BJ (cell line): ENCODE data around the gene NXF1. TPM values are rescaled to one million over a fixed set of nuclear protein-coding genes. Genes with fewer than 3 reads are reported as not detected.

ENCODE experiments used
- CTCF ChIA-PET: fragments of 350-600 bp; formaldehyde crosslinking; extraction: SDS; loops from one replicate; lab custom pipeline; 2021; ENCODE audit warnings: antibody characterized with exemption, inconsistent platforms; lab: Yijun Ruan, JAX
- POLR2A ChIA-PET: fragments of 300-600 bp; sonication (Branson Sonifier 250); formaldehyde crosslinking; extraction: SDS; loops from one replicate; lab custom pipeline; 2021; ENCODE audit warnings: antibody characterized with exemption; lab: Charles Lee
- DNase-seq: peaks from one replicate; pipeline ENCODE4 v3.0.0-alpha.2; 2011; ENCODE audit warnings: low read depth
- H3K27me3 ChIP-seq: 2 replicates; pipeline ENCODE4 v1.6.0; 2011; ENCODE audit warnings: low read length; ENCODE audit not compliant: control insufficient read depth, insufficient read depth
- H3K36me3 ChIP-seq: 2 replicates; pipeline ENCODE4 v1.5.1; 2011; ENCODE audit warnings: low read length; ENCODE audit not compliant: control insufficient read depth, insufficient read depth
- H3K4me3 ChIP-seq: 2 replicates; pipeline ENCODE4 v1.5.1; 2011; ENCODE audit warnings: low read depth, mild to moderate bottlenecking, control low read depth, low read length
- polyA plus RNA-seq: library from polyadenylated mRNA; depleted of rRNA; stranded (reverse); fragments of >200 nt; gene quantifications from 2 replicates; pipeline ENCODE4 v1.2.3, GENCODE V29; 2011
- TF ChIP-seq, protein P1 (sequence below): IDR thresholded peaks from 2 replicates; pipeline ENCODE4 v1.5.1; 2011; ENCODE audit warnings: low read depth, mild to moderate bottlenecking, control low read depth, inconsistent platforms, low read length, moderate library complexity; ENCODE audit not compliant: insufficient read depth

Gene NXF1
- polyA plus RNA-seq, 1 experiment = 51.0 TPM

DNA sequence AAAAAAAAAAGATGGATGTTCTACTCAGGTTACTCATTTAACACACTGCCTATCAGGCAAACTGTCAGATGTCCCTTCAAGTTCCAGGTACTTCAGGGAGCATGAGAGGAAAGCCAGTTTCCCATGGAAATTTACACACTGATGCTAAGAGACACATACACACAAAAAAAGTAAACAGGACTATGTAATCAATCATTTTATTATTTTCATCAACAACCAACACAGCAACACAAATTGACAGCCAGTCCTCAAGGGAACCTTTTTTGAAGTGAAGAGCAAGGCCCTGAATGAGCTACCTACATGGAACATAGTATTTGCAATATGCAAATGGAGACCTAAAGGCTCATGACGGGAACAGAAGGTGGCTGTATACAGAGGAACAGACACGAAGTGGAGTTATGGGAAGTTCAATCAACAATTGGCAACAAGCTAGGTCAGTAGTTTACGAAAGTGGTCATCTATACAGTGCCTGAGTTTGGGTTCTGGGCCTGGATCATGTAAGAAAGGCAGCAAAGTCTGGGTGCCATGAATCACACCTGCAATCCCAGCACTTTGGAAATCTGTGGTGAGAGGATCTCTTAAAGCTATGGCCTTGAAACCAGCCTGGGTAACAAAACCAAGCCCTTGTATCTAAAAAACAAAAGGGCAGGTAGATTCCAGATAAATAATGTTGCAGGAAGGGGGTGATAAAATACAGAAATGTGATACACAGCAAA lies 46.7 kb upstream of the NXF1 start:
- TF ChIP-seq, protein P1, sequence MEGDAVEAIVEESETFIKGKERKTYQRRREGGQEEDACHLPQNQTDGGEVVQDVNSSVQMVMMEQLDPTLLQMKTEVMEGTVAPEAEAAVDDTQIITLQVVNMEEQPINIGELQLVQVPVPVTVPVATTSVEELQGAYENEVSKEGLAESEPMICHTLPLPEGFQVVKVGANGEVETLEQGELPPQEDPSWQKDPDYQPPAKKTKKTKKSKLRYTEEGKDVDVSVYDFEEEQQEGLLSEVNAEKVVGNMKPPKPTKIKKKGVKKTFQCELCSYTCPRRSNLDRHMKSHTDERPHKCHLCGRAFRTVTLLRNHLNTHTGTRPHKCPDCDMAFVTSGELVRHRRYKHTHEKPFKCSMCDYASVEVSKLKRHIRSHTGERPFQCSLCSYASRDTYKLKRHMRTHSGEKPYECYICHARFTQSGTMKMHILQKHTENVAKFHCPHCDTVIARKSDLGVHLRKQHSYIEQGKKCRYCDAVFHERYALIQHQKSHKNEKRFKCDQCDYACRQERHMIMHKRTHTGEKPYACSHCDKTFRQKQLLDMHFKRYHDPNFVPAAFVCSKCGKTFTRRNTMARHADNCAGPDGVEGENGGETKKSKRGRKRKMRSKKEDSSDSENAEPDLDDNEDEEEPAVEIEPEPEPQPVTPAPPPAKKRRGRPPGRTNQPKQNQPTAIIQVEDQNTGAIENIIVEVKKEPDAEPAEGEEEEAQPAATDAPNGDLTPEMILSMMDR = no peak
- POLR2A ChIA-PET = no interaction called here
- no peak for DNase-seq
- no peak overlapping the region for H3K4me3 ChIP-seq
- CTCF ChIA-PET = interaction anchor here (1.3 kb wide), 2 partner anchors 11 to 66 kb away, joined by 3 to 4 read pairs; no protein-coding TSS in a partner anchor
- no peaks in the 10 kb centered on the region for H3K27me3 ChIP-seq
- peaks cover 11% of the 10 kb centered on the region for H3K36me3 ChIP-seq

DNA sequence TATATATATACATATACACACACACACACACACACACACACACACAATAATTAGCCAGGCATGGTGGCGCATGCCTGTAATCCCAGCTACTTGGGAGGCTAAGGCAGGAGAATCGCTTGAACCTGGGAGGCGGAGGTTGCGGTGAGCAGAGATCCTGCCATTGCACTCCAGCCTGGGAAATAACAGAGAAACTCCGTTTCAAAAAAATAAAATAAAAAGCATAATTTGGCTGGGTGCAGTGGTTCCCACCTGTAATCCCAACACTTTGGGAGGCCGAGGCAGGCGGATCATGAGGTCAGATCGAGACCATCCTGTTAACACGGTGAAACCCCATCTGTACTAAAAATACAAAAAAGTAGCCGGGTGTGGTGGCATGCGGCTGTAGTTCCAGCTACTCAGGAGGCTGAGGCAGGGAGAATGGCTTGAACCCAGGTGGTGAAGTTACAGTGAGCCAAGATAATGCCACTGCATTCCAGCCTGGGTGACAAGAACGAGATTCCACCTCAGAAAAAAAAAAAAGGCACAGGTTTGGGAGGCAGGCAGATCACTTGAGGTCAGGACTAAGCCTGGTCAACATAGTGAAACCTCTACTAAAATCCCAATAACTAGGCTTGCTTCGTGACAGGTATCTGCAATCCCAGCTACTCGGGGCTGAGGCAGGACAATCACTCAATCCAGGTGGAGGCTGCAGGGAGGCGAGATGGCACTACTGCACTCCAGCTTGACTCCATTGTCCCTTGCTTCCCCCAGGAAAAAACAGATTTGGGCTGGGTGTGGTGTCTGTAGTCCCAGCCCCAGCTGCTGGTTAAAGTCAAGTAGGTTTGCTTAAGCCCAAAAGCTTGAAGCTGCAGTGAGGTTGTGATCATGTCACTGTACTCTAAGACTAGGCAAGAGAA lies 45.9 kb upstream of the NXF1 start:
- Histone ChIP-seq H3K36me3 (peaks cover 11% of the 10 kb centered on the region), H3K27me3 (no peaks in the 10 kb centered on the region), H3K4me3 (no peak overlapping the region)
- DNase-seq = no peak
- POLR2A ChIA-PET = interaction anchor here (0.6 to 1.5 kb wide), 3 partner anchors 10 to 47 kb away, joined by 3 to 23 read pairs (median 3); no protein-coding TSS in a partner anchor
- CTCF ChIA-PET = interaction anchor here (0.6 to 1.3 kb wide), 4 partner anchors 10 to 65 kb away, joined by 3 to 6 read pairs (median 4); no protein-coding TSS in a partner anchor
- TF ChIP-seq, protein P1 = no peak

DNA sequence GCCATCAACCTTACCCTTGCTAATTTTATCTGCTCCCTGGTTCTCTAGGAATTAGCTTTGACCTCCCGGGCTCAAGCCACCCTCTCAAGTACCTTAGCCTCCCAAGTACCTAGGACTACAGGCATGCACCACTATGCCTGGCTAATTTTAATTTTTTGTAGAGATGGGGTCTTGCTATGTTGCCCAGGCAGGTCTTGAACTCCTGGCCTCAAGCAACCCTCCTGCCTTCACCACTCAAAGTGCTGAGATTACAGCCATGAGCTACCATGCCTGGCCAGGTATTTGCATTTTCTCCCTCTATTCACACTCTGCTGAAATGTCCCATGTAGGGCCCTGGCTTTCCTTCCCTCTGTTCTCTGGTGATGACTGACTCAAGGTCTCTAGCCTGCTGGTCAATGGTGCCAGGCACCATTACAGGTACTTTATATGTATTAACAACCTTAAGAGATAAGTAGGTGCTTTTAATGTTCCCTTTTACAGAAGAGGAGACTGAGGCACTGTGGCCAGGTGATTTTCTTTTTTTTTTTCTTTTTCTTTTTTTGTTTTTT lies 42.6 kb upstream of the NXF1 start:
- Histone ChIP-seq H3K36me3 (peaks cover 3% of the 10 kb centered on the region), H3K27me3 (no peaks in the 10 kb centered on the region), H3K4me3 (no peak overlapping the region)
- TF ChIP-seq, protein P1 = no peak
- POLR2A ChIA-PET = no interaction called here
- CTCF ChIA-PET = no interaction called here
- DNase-seq = no peak

DNA sequence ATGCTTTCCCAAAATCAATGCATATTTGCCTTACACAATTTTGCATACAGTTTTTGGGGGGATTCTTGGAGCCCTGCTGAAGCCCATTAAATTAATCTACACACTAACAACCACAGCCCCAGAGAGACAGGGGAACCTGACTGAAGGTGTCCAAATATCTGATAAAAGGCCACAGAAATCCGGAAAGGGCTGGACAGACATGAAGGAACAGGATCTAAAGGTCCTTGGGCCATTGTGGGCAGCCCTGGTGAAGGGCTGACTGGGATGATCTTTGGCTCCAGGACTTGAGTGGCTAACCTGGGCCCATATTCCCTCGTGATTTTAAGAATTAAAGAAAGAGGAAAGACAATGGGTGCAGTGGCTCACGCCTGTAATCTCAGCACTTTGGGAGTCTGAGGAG lies 40.9 kb upstream of the NXF1 start:
- TF ChIP-seq, protein P1 = no peak
- POLR2A ChIA-PET = no interaction called here

More for the DNA sequence above, 40.9 kb upstream of the NXF1 start:
- no peak overlapping the region for H3K4me3 ChIP-seq
- DNase-seq = no peak
- H3K27me3 ChIP-seq = no peaks in the 10 kb centered on the region
- CTCF ChIA-PET = interaction anchor here (1.4 kb wide), 1 partner anchor 12 kb away, joined by 3 read pairs; no protein-coding TSS in a partner anchor
- no peaks in the 10 kb centered on the region for H3K36me3 ChIP-seq
